H1 (cell line): Measurements from ENCODE around the gene DYNLRB2. TPM values are rescaled to one million over a fixed set of nuclear protein-coding genes. Genes with fewer than 3 reads are reported as not detected.

Experiments
- CTCF ChIA-PET: fragments of 300-600 bp; sonication (Branson Sonifier 250); formaldehyde crosslinking; loops from one replicate; lab custom pipeline; 2021; ENCODE audit not compliant: partially characterized antibody; lab: Charles Lee
- POLR2A ChIA-PET: fragments of 300-600 bp; sonication (Branson Sonifier 250); formaldehyde crosslinking; loops from one replicate; lab custom pipeline; 2021; ENCODE audit warnings: inconsistent platforms; ENCODE audit not compliant: partially characterized antibody; lab: Charles Lee
- DNase-seq, 2 experiments: peaks; one replicate each; pipeline versions ENCODE4 v3.0.0 to v3.0.0-alpha.2; 2010 to 2022; ENCODE audit warnings: low spot score in 2 of 2, low read depth in 1 of 2, mixed read lengths in 1 of 2
- FAIRE-seq: peaks from 2 replicates; lab custom pipeline; 2011; peaks lifted over from hg19 to GRCh38; lab: Jason Lieb, UNC
- H2AFZ ChIP-seq: 2 replicates; pipeline ENCODE4 v1.8.1; 2012; ENCODE audit warnings: low read length, inconsistent platforms
- H2AK5ac ChIP-seq: 2 replicates; pipeline ENCODE4 v1.6.1; 2013; ENCODE audit warnings: low read depth, low read length
- H2BK120ac ChIP-seq: replicated peaks from 2 replicates; pipeline ENCODE3; 2013; ENCODE audit warnings: low read depth, low read length, inconsistent platforms
- H2BK12ac ChIP-seq: 2 replicates; pipeline ENCODE4 v1.6.1; 2013; ENCODE audit warnings: low read depth, low read length
- H2BK15ac ChIP-seq: 2 replicates; pipeline ENCODE4 v1.6.1; 2013; ENCODE audit warnings: low read length
- H2BK20ac ChIP-seq: 2 replicates; pipeline ENCODE4 v1.6.1; 2013; ENCODE audit warnings: low read length
- H2BK5ac ChIP-seq: 2 replicates; pipeline ENCODE4 v1.6.1; 2013; ENCODE audit warnings: low read depth, low read length
- H3K14ac ChIP-seq: 2 replicates; pipeline ENCODE4 v1.6.1; 2013; ENCODE audit warnings: inconsistent platforms; ENCODE audit not compliant: insufficient read length
- H3K18ac ChIP-seq: 2 replicates; pipeline ENCODE4 v1.6.1; 2013; ENCODE audit warnings: low read length; ENCODE audit errors: extremely low read depth
- H3K23ac ChIP-seq: 2 replicates; pipeline ENCODE4 v1.6.1; 2013; ENCODE audit warnings: inconsistent platforms; ENCODE audit not compliant: insufficient read length
- H3K23me2 ChIP-seq: 2 replicates; pipeline ENCODE4 v1.6.1; 2013; ENCODE audit warnings: low read depth, low read length
- H3K27ac ChIP-seq: 2 replicates; pipeline ENCODE4 v1.6.1; 2011; ENCODE audit warnings: low read depth, low read length, inconsistent platforms
- H3K27me3 ChIP-seq, 4 experiments: replicated peaks in 1 of 4; 1 replicate in 1 of 4; 2 replicates in 3 of 4; pipeline versions ENCODE4 v1.6.1 to v1.8.1; 2011 to 2013; ENCODE audit warnings: low read length in 3 of 4, mild to moderate bottlenecking in 3 of 4, inconsistent platforms in 2 of 4, mixed read lengths in 2 of 4, moderate library complexity in 1 of 4; ENCODE audit not compliant: control insufficient read depth in 3 of 4, insufficient read depth in 3 of 4; ENCODE audit errors: extremely low read depth in 1 of 4
- H3K36me3 ChIP-seq, 4 experiments: 2 replicates each; pipeline versions ENCODE4 v1.6.1 to v1.8.1; 2011 to 2013; ENCODE audit warnings: mild to moderate bottlenecking in 4 of 4, low read length in 3 of 4, moderate library complexity in 2 of 4, control low read depth in 1 of 4, inconsistent platforms in 1 of 4; ENCODE audit not compliant: insufficient read depth in 4 of 4, control insufficient read depth in 2 of 4
- H3K4ac ChIP-seq: replicated peaks from 2 replicates; pipeline ENCODE3; 2013; ENCODE audit warnings: low read length, low read depth, mixed read lengths, inconsistent platforms; ENCODE audit not compliant: insufficient read length
- H3K4me1 ChIP-seq, 4 experiments: replicated peaks in 1 of 4; 1 replicate in 1 of 4; 2 replicates in 3 of 4; pipeline versions ENCODE4 v1.6.1 to v1.8.1; 2011 to 2013; ENCODE audit warnings: low read length in 3 of 4, inconsistent platforms in 2 of 4, mixed read lengths in 1 of 4; ENCODE audit not compliant: insufficient read depth in 4 of 4, control insufficient read depth in 3 of 4
- H3K4me2 ChIP-seq, 2 experiments: 2 replicates each; pipeline versions ENCODE4 v1.6.1 to v1.8.1; 2011 to 2013; ENCODE audit warnings: low read depth in 2 of 2, low read length in 2 of 2, control low read depth in 1 of 2, inconsistent platforms in 1 of 2, mild to moderate bottlenecking in 1 of 2; ENCODE audit not compliant: insufficient read depth in 1 of 2
- H3K4me3 ChIP-seq, 4 experiments: fragments of 200-600, 300-600 bp in 1 of 4; sonication (generic), shearing (Covaris generic), sonication (Bioruptor Twin) in 1 of 4; 2 replicates each; pipeline versions ENCODE4 v1.5.1 to v1.8.1; 2011 to 2016; ENCODE audit warnings: low read length in 4 of 4, low read depth in 3 of 4, control low read depth in 2 of 4, inconsistent platforms in 2 of 4, mild to moderate bottlenecking in 2 of 4, mixed read lengths in 1 of 4, moderate library complexity in 1 of 4; ENCODE audit not compliant: insufficient read depth in 2 of 4; ENCODE audit errors: extremely low read depth in 1 of 4
- H3K56ac ChIP-seq: replicated peaks from 2 replicates; pipeline ENCODE3; 2013; ENCODE audit warnings: low read depth, mild to moderate bottlenecking, mixed read lengths, low read length, inconsistent platforms; ENCODE audit not compliant: insufficient read length
- H3K79me1 ChIP-seq: 2 replicates; pipeline ENCODE4 v1.6.1; 2013; ENCODE audit warnings: low read depth, low read length, control low read depth
- H3K79me2 ChIP-seq, 2 experiments: 2 replicates each; pipeline versions ENCODE4 v1.6.1 to v1.8.1; 2012 to 2013; ENCODE audit warnings: low read length in 2 of 2, mild to moderate bottlenecking in 2 of 2, inconsistent platforms in 1 of 2; ENCODE audit not compliant: insufficient read depth in 2 of 2, control insufficient read depth in 1 of 2
- H3K9ac ChIP-seq, 4 experiments: replicated peaks in 1 of 4; 1 replicate in 1 of 4; 2 replicates in 3 of 4; pipeline versions ENCODE4 v1.6.1 to v1.8.1; 2011 to 2013; ENCODE audit warnings: low read depth in 3 of 4, low read length in 3 of 4, control low read depth in 2 of 4, mild to moderate bottlenecking in 2 of 4, moderate library complexity in 2 of 4, inconsistent platforms in 1 of 4; ENCODE audit errors: extremely low read depth in 1 of 4
- H3K9me3 ChIP-seq, 2 experiments: 2 replicates each; pipeline versions ENCODE4 v1.6.1 to v1.8.1; 2012 to 2013; ENCODE audit warnings: mild to moderate bottlenecking in 2 of 2, moderate library complexity in 2 of 2, control low read depth in 1 of 2, inconsistent platforms in 1 of 2, low read depth in 1 of 2, low read length in 1 of 2, mixed read lengths in 1 of 2; ENCODE audit not compliant: insufficient read depth in 2 of 2
- H4K20me1 ChIP-seq, 2 experiments: replicated peaks in 1 of 2; 2 replicates each; pipeline versions ENCODE3 to v1.8.1; 2011 to 2013; ENCODE audit warnings: inconsistent platforms in 2 of 2, low read length in 2 of 2, mild to moderate bottlenecking in 1 of 2; ENCODE audit not compliant: insufficient read depth in 2 of 2, control insufficient read depth in 1 of 2
- H4K5ac ChIP-seq: 2 replicates; pipeline ENCODE4 v1.6.1; 2013; ENCODE audit warnings: low read length, low read depth, mixed read lengths, inconsistent platforms; ENCODE audit not compliant: insufficient read length
- H4K8ac ChIP-seq: 2 replicates; pipeline ENCODE4 v1.8.0; 2013; ENCODE audit warnings: mild to moderate bottlenecking, moderate library complexity, low read length, inconsistent platforms; ENCODE audit not compliant: insufficient read depth; ENCODE audit errors: extremely low read depth
- H4K91ac ChIP-seq: replicated peaks from 2 replicates; pipeline ENCODE3; 2013; ENCODE audit warnings: low read length, mixed read lengths, inconsistent platforms; ENCODE audit not compliant: insufficient read length
- ATF2 ChIP-seq: IDR thresholded peaks from 2 replicates; pipeline ENCODE4 v1.6.1; 2012; ENCODE audit warnings: low read length, inconsistent platforms
- CTCF ChIP-seq, 3 experiments: IDR thresholded peaks; 1 replicate in 2 of 3; 2 replicates in 1 of 3; pipeline versions ENCODE4 v1.5.1 to v1.6.1; 2011; ENCODE audit warnings: low read length in 3 of 3, mild to moderate bottlenecking in 3 of 3, inconsistent platforms in 2 of 3, low read depth in 1 of 3, moderate library complexity in 1 of 3; ENCODE audit not compliant: insufficient read depth in 1 of 3; ENCODE audit errors: control extremely low read depth in 1 of 3
- E2F6 ChIP-seq: IDR thresholded peaks from 2 replicates; pipeline ENCODE4 v1.6.1; 2012; ENCODE audit warnings: inconsistent platforms
- GTF2F1 ChIP-seq: IDR thresholded peaks from 2 replicates; pipeline ENCODE4 v1.6.1; 2012; ENCODE audit warnings: low read depth, low read length, improper control_type of control experiment, borderline replicate concordance
- KDM5A ChIP-seq: fragments of 200-600 bp; IDR thresholded peaks from 2 replicates; pipeline ENCODE4 v1.7.1; 2012; ENCODE audit warnings: mild to moderate bottlenecking, low read length, inconsistent platforms, mixed read lengths
- MAFK ChIP-seq: IDR thresholded peaks from 2 replicates; pipeline ENCODE4 v1.6.1; 2012; ENCODE audit warnings: low read depth, mild to moderate bottlenecking, improper control_type of control experiment, low read length
- POU5F1 ChIP-seq: IDR thresholded peaks from 2 replicates; pipeline ENCODE4 v1.6.1; 2011; ENCODE audit warnings: low read depth, mild to moderate bottlenecking, low read length, moderate library complexity
- SIX5 ChIP-seq: IDR thresholded peaks from 2 replicates; pipeline ENCODE4 v1.6.1; 2011; ENCODE audit warnings: mild to moderate bottlenecking, low read depth, low read length
- TAF7 ChIP-seq: optimal IDR thresholded peaks from 2 replicates; pipeline ENCODE3; 2011; ENCODE audit warnings: low read depth, mild to moderate bottlenecking, inconsistent platforms, low read length, moderate library complexity, borderline replicate concordance
- YY1 ChIP-seq: IDR thresholded peaks from 2 replicates; pipeline ENCODE4 v1.6.1; 2011; ENCODE audit warnings: low read depth, mild to moderate bottlenecking, low read length
- WGBS, 2 experiments: shearing (Covaris generic) in 1 of 2; methylation state at CpG; one replicate each; pipeline versions ENCODE4 v1.1.6 to v1.1.7; 2013 to 2015; ENCODE audit warnings: low lambda C conversion rate in 2 of 2, mixed read lengths in 2 of 2, inconsistent platforms in 1 of 2, low coverage in 1 of 2, missing lambda C conversion rate in 1 of 2; ENCODE audit not compliant: insufficient replicate concordance in 2 of 2, insufficient coverage in 1 of 2, insufficient read length in 1 of 2; ENCODE audit errors: extremely low coverage in 1 of 2, missing lambda C conversion rate in 1 of 2; 5-methylcytosine and 5-hydroxymethylcytosine counted together
- polyA plus RNA-seq, 7 experiments: library from polyadenylated mRNA; depleted of rRNA in 3 of 7; stranded (reverse) in 5 of 7; unstranded in 2 of 7; fragments of >200 nt in 5 of 7; fragments of 200-250 nt in 2 of 7; gene quantifications; 1 replicate in 5 of 7; 2 replicates in 1 of 7; 4 replicates in 1 of 7; pipeline versions ENCODE4 v1.2.1 to v1.2.3, GENCODE V29; 2011 to 2013; ENCODE audit warnings: missing spikeins in 2 of 7, mixed read lengths in 2 of 7
- total RNA-seq: library from RNA; stranded (reverse); fragmentation: NEBNext Ultra II Directional; extraction: Animal tissue kit (Norgen Biotek cat#: 25700); gene quantifications from 2 replicates; pipeline ENCODE4 v1.2.1, GENCODE V29; 2021

The DYNLRB2 gene
- total and polyA plus RNA-seq, 2 of the 8 experiments (the other 6 are each of a cell fraction or from before 2014, with no cell fraction given) = not detected

DNA sequence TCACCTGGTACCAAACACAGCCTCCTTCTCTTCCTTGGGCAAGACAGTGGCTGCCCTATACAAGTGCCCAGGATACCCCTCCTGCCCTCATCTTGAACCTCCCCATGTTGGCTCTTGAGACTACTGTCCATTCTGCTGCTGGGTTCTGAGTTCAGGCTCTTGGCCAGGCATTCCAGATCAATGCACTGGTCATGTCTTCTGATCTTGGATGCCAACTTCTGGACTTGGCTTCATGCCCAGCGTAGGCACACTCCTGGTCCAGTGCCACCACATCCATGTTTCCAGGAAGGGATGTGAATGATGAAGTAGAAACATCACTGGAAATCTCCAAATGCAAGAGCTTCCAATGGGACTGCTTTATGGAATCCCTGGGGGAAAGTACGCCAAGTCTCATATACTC, 51.5 kb downstream of the DYNLRB2 start:
- CTCF ChIA-PET = no interaction called here
- TF ChIP-seq POU5F1 = no peak
- TF ChIP-seq YY1 = no peak
- TF ChIP-seq TAF7 = no peak
- no peak for TF ChIP-seq ATF2
- no peak for TF ChIP-seq SIX5
- no peak for TF ChIP-seq CTCF (IDR thresholded peaks at IDR 0.05; ENCODE audit: control extremely low read depth in 1 of 3, insufficient read depth in 1 of 3, low read depth in 1 of 3, low read length in 3 of 3)
- TF ChIP-seq KDM5A = no peak
- TF ChIP-seq MAFK = no peak
- no peak for TF ChIP-seq E2F6
- TF ChIP-seq GTF2F1 = no peak

More for the DNA sequence above, 51.5 kb downstream of the DYNLRB2 start:
- no peak overlapping the region for H2BK20ac ChIP-seq
- no peaks in the 10 kb centered on the region for H3K79me1 ChIP-seq
- 90% methylated on average over 2 of the region's 2 CpGs; no CpG with 5 or more reads in 1 of the 2 experiments for WGBS, 2 experiments
- no peak overlapping the region for H3K18ac ChIP-seq
- no peak overlapping the region for H2BK120ac ChIP-seq
- H3K79me2 ChIP-seq = no peaks in the 10 kb centered on the region
- H3K9me3 ChIP-seq = peaks cover 43 to 59% of the 10 kb centered on the region in 2 experiments; a peak in 3 of 4 replicates
- FAIRE-seq (no peak), DNase-seq (no peak)
- no peaks in the 10 kb centered on the region for H3K27me3 ChIP-seq
- no peak overlapping the region for H3K4ac ChIP-seq
- no peaks in the 10 kb centered on the region for H3K36me3 ChIP-seq
- H3K23ac ChIP-seq = no peak overlapping the region
- H3K56ac ChIP-seq = no peak overlapping the region
- H2BK15ac ChIP-seq = no peak overlapping the region
- peaks cover 10% of the 10 kb centered on the region; the same call in 1 of the 2 replicates for H3K23me2 ChIP-seq
- H3K4me1 ChIP-seq = no peaks in the 10 kb centered on the region
- H2AFZ ChIP-seq = no peak overlapping the region
- no peak overlapping the region for H4K91ac ChIP-seq
- peaks cover 0 to 5% of the 10 kb centered on the region in 2 experiments for H4K20me1 ChIP-seq
- H3K9ac ChIP-seq = no peak overlapping the region
- no peak overlapping the region for H3K14ac ChIP-seq
- no peak overlapping the region for H4K8ac ChIP-seq
- H2AK5ac ChIP-seq = no peak overlapping the region
- POLR2A ChIA-PET = no interaction called here
- no peak overlapping the region for H3K4me3 ChIP-seq
- no peak overlapping the region for H2BK12ac ChIP-seq
- no peak overlapping the region for H4K5ac ChIP-seq
- no peak overlapping the region for H2BK5ac ChIP-seq
- no peak overlapping the region for H3K27ac ChIP-seq
- H3K4me2 ChIP-seq = no peak overlapping the region
